EL (cell line): ENCODE data around the gene ABCB9.
A peak's percentile ranks its signal among the peaks of the same experiment; 100 is the strongest.
"Not testable (repeated sequence)": the region's sequence is repeated elsewhere in the genome, so short reads cannot be mapped to it uniquely, and the experiment has no call there.

Source experiments
- DNase-seq: peaks from one replicate; pipeline ENCODE4 v3.0.0-alpha.2; 2016

The ABCB9 gene

GRCh38 chr12:122965851-122966742 lies at the start of gene ABCB9:
ABCB9 (minus strand) TSS chr12:122966463; CDS start chr12:122960235, 6,228 bp downstream.
- DNase-seq = peak; percentile 93

GRCh38 chr12:123014473-123014872 lies 48.2 kb upstream of the ABCB9 start:
- not testable (repeated sequence) for DNase-seq

- DNase-seq = no peak
Measured at GRCh38 chr12:123013185-123014095, 47.2 kb upstream of the ABCB9 start.

- DNase-seq = no peak
Measured at GRCh38 chr12:123011701-123012100, 45.4 kb upstream of the ABCB9 start.

GRCh38 chr12:123010681-123011080 lies 44.4 kb upstream of the ABCB9 start:
- DNase-seq = no peak

GRCh38 chr12:123010110-123010509 lies 43.8 kb upstream of the ABCB9 start:
- DNase-seq = no peak

- peak; percentile 30 for DNase-seq
Measured at GRCh38 chr12:123006977-123007376, 40.7 kb upstream of the ABCB9 start.

GRCh38 chr12:123005081-123005626 lies 38.9 kb upstream of the ABCB9 start:
- DNase-seq = no peak

- no peak for DNase-seq
Measured at GRCh38 chr12:123004287-123004686, 38.0 kb upstream of the ABCB9 start.

- no peak for DNase-seq
Measured at GRCh38 chr12:123003257-123003656, 37.0 kb upstream of the ABCB9 start.

GRCh38 chr12:123001464-123001863 lies 35.2 kb upstream of the ABCB9 start:
- DNase-seq = no peak

GRCh38 chr12:123000578-123000977 lies 34.3 kb upstream of the ABCB9 start:
- DNase-seq = no peak

GRCh38 chr12:122999986-123000420 lies 33.7 kb upstream of the ABCB9 start:
- no peak for DNase-seq

GRCh38 chr12:122999196-122999946 lies 33.1 kb upstream of the ABCB9 start:
- no peak for DNase-seq

- DNase-seq = no peak
Measured at GRCh38 chr12:122998316-122998715, 32.1 kb upstream of the ABCB9 start.

- DNase-seq = no peak
Measured at GRCh38 chr12:122997343-122998250, 31.3 kb upstream of the ABCB9 start.

GRCh38 chr12:122996621-122997342 lies 30.5 kb upstream of the ABCB9 start:
- DNase-seq = no peak

- no peak for DNase-seq
Measured at GRCh38 chr12:122996188-122996601, 29.9 kb upstream of the ABCB9 start.

- no peak for DNase-seq
Measured at GRCh38 chr12:122995503-122996187, 29.4 kb upstream of the ABCB9 start.
